Testis (tissue), 2 donors: ENCODE results near the gene CAPZA3.

Experiments used
- POLR2A ChIP-seq: fragments of 450-650 bp; IDR thresholded peaks from one replicate; pipeline ENCODE4 v1.6.1; 2017; ENCODE audit warnings: antibody characterized with exemption, mild to moderate bottlenecking, moderate library complexity
- TF ChIP-seq, protein P1 (sequence below), 3 experiments: fragments of 450-650 bp in 2 of 3; fragments of 200-600 bp in 1 of 3; sonication (generic) in 1 of 3; IDR thresholded peaks; one replicate each; pipeline ENCODE4 v1.5.1; 2016 to 2019; ENCODE audit warnings: antibody characterized with exemption in 3 of 3, mild to moderate bottlenecking in 2 of 3, moderate library complexity in 1 of 3

- TF ChIP-seq, protein P1, sequence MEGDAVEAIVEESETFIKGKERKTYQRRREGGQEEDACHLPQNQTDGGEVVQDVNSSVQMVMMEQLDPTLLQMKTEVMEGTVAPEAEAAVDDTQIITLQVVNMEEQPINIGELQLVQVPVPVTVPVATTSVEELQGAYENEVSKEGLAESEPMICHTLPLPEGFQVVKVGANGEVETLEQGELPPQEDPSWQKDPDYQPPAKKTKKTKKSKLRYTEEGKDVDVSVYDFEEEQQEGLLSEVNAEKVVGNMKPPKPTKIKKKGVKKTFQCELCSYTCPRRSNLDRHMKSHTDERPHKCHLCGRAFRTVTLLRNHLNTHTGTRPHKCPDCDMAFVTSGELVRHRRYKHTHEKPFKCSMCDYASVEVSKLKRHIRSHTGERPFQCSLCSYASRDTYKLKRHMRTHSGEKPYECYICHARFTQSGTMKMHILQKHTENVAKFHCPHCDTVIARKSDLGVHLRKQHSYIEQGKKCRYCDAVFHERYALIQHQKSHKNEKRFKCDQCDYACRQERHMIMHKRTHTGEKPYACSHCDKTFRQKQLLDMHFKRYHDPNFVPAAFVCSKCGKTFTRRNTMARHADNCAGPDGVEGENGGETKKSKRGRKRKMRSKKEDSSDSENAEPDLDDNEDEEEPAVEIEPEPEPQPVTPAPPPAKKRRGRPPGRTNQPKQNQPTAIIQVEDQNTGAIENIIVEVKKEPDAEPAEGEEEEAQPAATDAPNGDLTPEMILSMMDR (IDR thresholded peaks at IDR 0.05): no peak
- TF ChIP-seq POLR2A: no peak
These were observed 10.0 kb downstream of the CAPZA3 start for GRCh38 chr12:18747895-18748294.
